Fibroblast of peridontal ligament (primary cell): ENCODE results near the gene DPP6.
"Not testable (repeated sequence)": the region's sequence is repeated elsewhere in the genome, so short reads cannot be mapped to it uniquely, and the experiment has no call there.

ENCODE experiments used
- DNase-seq: peaks from one replicate; pipeline ENCODE4 v3.0.0-alpha.2; 2010; ENCODE audit errors: extremely low read depth

DPP6 gene

GRCh38 chr7:154653281-154653680, 601.1 kb downstream of the DPP6 start:
- no peak for DNase-seq

- DNase-seq, result no peak
These were observed 604.4 kb downstream of the DPP6 start for GRCh38 chr7:154656618-154657017.

- DNase-seq, result no peak
These were observed 614.6 kb downstream of the DPP6 start for GRCh38 chr7:154666768-154667167.

GRCh38 chr7:154672659-154673415, 620.6 kb downstream of the DPP6 start:
- no peak for DNase-seq

DNA sequence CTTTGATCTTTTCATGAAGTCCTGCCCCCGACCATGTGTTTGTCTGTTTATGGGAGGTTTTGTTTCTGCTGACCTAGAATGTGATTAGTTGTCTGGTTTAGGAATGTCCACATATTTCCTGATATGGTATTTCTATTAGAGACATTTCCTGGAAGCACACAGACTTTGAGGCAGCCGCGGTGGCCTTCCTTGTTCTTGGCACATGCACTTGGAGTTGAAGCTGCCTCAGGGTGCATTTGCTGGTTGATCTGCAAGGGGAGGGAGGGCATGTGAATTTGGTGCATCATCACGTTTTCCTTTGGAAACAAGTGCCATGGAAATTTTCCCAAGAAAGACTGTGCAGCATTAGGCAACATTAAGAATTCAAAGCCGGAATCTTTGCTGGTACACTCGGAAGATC, 622.0 kb downstream of the DPP6 start:
- no peak for DNase-seq

DNA sequence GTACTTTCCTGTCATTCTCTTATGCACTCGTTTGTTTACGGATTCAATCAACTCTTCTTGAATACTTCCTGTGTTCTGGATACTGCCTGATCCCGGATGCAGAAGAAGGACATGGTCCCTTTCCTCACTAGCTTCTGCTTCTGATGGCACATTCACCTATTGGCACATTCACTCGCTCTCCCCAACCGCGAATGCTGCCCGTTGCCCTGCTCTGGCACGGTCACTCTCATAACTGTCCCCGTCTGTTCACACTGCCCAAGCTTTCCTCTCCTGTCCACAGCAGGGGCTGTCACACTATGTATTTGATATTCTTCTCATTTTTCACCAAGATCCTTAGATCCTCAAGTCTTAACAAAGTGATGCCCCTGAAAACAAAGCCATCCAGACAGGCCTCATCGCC, 623.4 kb downstream of the DPP6 start:
- DNase-seq, result no peak

DNA sequence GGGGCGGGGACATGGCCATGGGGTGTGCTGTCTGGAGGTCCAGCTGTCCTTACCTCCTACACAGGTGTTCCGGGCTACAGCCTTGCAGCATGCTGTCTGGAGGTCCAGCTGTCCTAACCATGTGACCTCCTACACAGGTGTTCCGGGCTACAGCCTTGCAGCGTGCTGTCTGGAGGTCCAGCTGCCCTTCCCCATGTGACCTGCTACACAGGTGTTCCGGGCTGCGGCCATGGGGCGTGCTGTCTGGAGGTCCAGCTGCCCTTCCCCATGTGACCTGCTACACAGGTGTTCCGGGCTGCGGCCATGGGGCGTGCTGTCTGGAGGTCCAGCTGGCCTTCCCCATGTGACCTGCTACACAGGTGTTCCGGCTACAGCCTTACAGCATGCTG, 623.8 kb downstream of the DPP6 start:
- not testable (repeated sequence) for DNase-seq

DNA sequence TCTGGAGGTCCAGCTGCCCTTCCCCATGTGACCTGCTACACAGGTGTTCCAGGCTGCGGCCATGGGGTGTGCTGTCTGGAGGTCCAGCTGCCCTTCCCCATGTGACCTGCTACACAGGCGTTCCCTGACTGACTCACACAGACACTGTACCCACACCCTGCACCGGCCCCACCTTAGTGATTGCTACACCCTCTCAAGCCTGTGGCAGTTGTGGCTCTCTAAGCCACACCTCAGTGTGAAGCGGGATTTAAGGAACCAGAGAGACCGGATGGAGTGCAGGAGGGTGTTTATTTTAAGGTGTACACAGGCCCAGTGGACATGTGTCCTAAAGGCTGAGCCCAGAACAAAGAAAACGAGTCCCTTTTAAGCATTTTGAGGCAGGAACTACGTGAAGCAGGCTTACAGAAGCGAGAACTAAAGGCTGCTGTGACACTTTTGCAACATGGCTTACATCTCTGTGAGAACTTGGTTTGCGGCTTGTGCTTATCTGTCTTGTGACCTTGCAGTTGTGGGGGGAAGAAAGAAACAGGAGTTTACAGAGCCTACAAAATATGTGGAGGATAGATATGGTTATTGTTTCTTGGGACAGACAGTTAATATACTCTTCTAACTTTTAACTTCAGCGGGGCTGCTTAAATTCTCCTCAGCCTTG, 624.4 kb downstream of the DPP6 start:
- no peak for DNase-seq

GRCh38 chr7:154677454-154677853, 625.3 kb downstream of the DPP6 start:
- DNase-seq, result no peak

DNA sequence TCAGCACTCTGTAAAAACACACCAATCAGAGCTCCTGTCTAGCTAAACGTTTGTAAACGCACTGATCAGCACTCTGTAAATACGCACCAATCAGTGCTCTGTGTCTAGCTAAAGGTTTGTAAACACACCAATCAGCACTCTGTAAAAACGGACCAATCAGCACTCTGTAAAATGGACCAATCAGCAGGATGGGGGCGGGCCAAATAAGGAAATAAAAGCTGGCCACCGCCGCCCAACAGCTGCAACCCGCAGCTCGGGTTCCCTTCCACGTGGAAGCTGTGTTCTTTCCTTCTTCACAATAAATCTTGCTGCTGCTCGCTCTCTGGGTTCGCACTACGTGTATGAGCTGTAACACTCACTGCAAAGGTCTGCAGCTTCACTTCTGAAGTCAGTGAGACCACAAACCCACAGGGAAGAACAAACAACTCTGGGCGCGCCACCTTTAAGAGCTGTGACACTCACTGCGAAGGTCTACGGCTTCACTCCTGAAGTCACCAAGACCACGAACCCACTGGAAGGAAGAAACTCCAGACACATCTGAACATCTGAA, 625.9 kb downstream of the DPP6 start:
- DNase-seq, result not testable (repeated sequence)

DNA sequence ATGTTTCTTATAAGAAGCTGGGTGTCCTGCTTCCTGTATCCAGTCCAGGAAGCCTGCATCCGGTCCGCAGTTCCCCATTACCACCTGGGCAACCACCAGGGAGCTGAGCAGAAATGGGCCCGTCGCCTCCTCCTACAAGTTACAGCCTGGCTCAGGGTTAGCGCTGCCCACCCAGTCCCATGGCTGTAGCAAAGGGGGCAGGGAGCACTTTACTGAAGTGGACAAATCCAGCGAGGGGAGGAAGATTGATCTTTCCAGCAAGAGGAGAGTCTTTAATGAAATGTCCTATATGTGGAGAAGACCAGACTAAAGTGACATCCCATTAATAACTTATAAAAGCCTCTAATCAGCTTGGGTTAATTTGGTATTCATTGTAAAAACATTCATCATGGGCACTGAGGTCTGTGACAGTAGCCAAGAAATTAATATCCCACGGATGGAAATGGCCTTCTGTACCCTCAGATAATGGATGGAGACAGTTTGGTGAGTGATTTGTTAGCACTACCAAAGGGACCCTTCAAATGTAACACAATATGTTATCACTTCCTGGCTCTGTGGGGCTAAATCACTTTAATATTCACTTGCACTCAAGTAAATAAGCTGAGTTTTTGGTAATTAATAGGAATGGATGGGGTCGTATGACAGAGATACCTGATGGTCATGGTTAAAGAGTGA, 627.3 kb downstream of the DPP6 start:
- DNase-seq, result no peak

DNA sequence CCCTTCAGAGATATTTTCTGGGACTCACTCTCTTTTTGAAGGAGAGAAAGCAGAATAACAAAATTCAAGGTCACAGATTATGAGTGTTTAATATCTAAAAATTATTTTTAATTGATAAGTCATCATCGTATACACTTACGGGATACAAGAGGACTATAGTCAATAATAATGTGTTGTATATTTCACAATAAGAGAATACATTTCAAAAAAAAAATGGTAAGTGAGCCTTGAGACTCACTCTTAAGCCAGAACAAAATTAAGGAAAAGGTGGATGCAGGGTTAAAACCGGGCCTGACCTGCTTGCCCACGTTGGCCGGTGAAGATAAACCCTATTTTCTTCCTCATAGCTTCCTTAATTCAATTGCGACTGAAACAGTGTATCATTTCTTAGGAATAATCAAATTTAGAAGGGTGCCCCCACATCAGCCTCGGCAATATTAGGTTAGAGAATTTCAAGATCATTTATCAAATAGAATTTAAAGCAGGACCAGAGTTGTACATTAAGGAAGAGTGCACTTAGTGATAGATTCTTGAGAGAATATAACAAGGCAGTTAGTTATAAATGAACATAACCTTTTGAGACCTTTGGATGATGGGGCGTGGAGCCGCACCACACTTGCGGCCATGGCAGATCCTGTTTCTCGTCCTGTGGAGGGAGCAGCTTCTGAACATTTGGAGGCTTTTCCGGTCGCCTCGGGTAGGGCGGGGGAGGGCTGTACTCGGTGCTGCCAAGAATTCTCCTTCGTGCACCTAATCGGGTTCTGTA, 628.9 kb downstream of the DPP6 start:
- no peak for DNase-seq

- no peak for DNase-seq
These were observed 629.8 kb downstream of the DPP6 start for GRCh38 chr7:154682003-154682402.

- DNase-seq, result no peak
These were observed 632.7 kb downstream of the DPP6 start for GRCh38 chr7:154684666-154685563.

DNA sequence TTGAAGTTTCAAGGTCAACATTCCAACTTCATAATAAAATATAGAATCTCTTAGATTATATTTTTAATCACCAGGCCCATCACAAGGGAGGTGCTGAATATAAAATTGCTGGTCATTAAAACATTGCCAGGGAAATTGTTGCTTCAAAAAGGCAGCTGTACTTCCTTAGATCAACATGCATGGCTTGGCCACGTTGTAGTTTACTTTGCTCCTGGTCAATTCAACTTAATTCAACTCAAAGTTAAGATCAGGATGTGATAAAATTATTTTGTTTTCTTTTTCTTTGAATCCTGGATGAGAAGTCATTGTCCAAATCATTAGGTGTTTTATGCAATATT, 633.3 kb downstream of the DPP6 start:
- no peak for DNase-seq

GRCh38 chr7:154686305-154686704, 634.1 kb downstream of the DPP6 start:
- DNase-seq, result no peak

- no peak for DNase-seq
These were observed 636.8 kb downstream of the DPP6 start for GRCh38 chr7:154688952-154689351.

- no peak for DNase-seq
These were observed 638.2 kb downstream of the DPP6 start for GRCh38 chr7:154690411-154690810.

GRCh38 chr7:154693661-154694060, 641.5 kb downstream of the DPP6 start:
- no peak for DNase-seq

- no peak for DNase-seq
These were observed 643.6 kb downstream of the DPP6 start for GRCh38 chr7:154695836-154696235.

DNA sequence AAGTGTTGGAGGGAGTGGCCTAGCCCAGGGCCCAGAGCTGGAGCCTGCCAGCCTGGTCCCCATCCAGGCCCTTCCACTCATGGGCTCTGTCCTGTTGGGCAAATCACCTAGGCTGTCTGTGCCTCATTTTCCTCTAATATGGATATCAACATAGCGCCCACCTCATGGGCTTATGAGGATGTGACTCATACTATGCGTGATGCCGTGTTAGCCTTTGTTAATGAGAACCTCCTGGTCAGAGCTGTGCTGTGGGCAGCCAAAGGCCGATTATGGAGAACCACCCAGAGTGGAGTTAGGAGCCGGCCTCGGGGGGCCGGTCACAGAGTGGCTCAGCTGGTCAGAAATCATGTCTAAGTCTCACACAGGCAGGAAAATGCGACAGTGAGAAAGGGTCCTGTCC, 644.4 kb downstream of the DPP6 start:
- DNase-seq, result no peak
